ENCODE results near the gene GYG1. TPM values are rescaled to one million over a fixed set of nuclear protein-coding genes. Genes with fewer than 3 reads are reported as not detected.

Gene GYG1
- total and polyA plus RNA-seq, 2 of the 8 experiments (the other 6 are each of a cell fraction or from before 2014, with no cell fraction given), result 19.4 to 34.2 TPM

DNA sequence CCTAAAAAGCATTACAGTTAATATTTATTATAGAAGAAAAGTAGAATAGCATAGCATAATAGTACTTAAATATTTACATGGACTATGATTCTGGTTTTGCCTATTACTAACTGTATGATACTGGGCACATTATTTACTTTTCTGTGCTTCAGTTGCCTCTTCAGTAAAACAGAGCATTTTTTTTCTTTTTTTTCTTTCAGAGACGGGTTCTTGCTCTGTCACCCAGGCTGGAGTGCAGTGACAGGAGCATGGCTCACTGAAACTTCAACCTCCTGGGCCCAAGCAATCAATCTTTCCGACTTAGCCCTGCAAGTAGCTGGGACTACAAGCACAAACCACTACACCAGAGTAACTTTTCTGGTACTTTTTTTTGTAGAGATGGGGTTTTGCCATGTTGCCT lies 47.0 kb downstream of the GYG1 start:
- H2AK5ac ChIP-seq (ENCODE audit: low read depth, low read length), result no peak overlapping the region
- H3K79me2 ChIP-seq (ENCODE audit: control insufficient read depth in 1 of 2, insufficient read depth in 2 of 2, low read length in 2 of 2), result no peaks in the 10 kb centered on the region
- no peak overlapping the region for H3K23ac ChIP-seq (ENCODE audit: insufficient read length)
- no peak overlapping the region for H3K56ac ChIP-seq (replicated peaks; ENCODE audit: insufficient read length, low read depth, low read length)
- no peaks in the 10 kb centered on the region for H4K20me1 ChIP-seq (replicated peaks in 1 of 2; ENCODE audit: control insufficient read depth in 1 of 2, insufficient read depth in 2 of 2, low read length in 2 of 2)
- H3K79me1 ChIP-seq (ENCODE audit: low read depth, low read length), result no peaks in the 10 kb centered on the region
- POLR2A ChIA-PET (ENCODE audit: partially characterized antibody), result no interaction called here
- H3K4me1 ChIP-seq (replicated peaks in 1 of 4; ENCODE audit: control insufficient read depth in 3 of 4, insufficient read depth in 4 of 4, low read length in 3 of 4), result no peaks in the 10 kb centered on the region
- no peak overlapping the region for H4K8ac ChIP-seq (ENCODE audit: extremely low read depth, insufficient read depth, low read length)
- H2AFZ ChIP-seq (ENCODE audit: low read length), result no peak overlapping the region
- H3K4me3 ChIP-seq (ENCODE audit: extremely low read depth in 1 of 4, insufficient read depth in 2 of 4, low read depth in 3 of 4, low read length in 4 of 4), result no peak overlapping the region
- DNase-seq (ENCODE audit: low read depth in 1 of 2, low spot score in 2 of 2) (no peak), FAIRE-seq (no peak)
- H3K4ac ChIP-seq (replicated peaks; ENCODE audit: insufficient read length, low read depth, low read length), result no peak overlapping the region
- H2BK20ac ChIP-seq (ENCODE audit: low read length), result no peak overlapping the region
- peaks cover 2 to 69% (median 16%) of the 10 kb centered on the region in 4 experiments; a peak in 6 of 8 replicates for H3K36me3 ChIP-seq (ENCODE audit: control insufficient read depth in 2 of 4, insufficient read depth in 4 of 4, low read length in 3 of 4)
- no peak overlapping the region for H3K9ac ChIP-seq (replicated peaks in 1 of 4; ENCODE audit: extremely low read depth in 1 of 4, low read depth in 3 of 4, low read length in 3 of 4)
- no peak overlapping the region for H3K4me2 ChIP-seq (ENCODE audit: insufficient read depth in 1 of 2, low read depth in 2 of 2, low read length in 2 of 2)
- no peak overlapping the region for H4K5ac ChIP-seq (ENCODE audit: insufficient read length, low read depth, low read length)
- no peak overlapping the region for H4K91ac ChIP-seq (replicated peaks; ENCODE audit: insufficient read length, low read length)
- no peak overlapping the region for H2BK5ac ChIP-seq (ENCODE audit: low read depth, low read length)
- CTCF ChIA-PET (ENCODE audit: partially characterized antibody), result interaction anchor here (1.2 to 2.9 kb wide), 2 partner anchors 13 to 80 kb away, joined by 3 to 12 read pairs; no protein-coding TSS in a partner anchor
- H3K27ac ChIP-seq (ENCODE audit: low read depth, low read length), result no peak overlapping the region
- no peak overlapping the region for H2BK15ac ChIP-seq (ENCODE audit: low read length)
- no peaks in the 10 kb centered on the region for H3K23me2 ChIP-seq (ENCODE audit: low read depth, low read length)
- H3K27me3 ChIP-seq (replicated peaks in 1 of 4; ENCODE audit: control insufficient read depth in 3 of 4, extremely low read depth in 1 of 4, insufficient read depth in 3 of 4, low read length in 3 of 4), result no peaks in the 10 kb centered on the region
- no peak overlapping the region for H3K14ac ChIP-seq (ENCODE audit: insufficient read length)
- no peak overlapping the region for H2BK120ac ChIP-seq (replicated peaks; ENCODE audit: low read depth, low read length)
- no peak overlapping the region for H2BK12ac ChIP-seq (ENCODE audit: low read depth, low read length)
- H3K9me3 ChIP-seq (ENCODE audit: insufficient read depth in 2 of 2, low read depth in 1 of 2, low read length in 1 of 2), result no peaks in the 10 kb centered on the region
- 89% methylated on average over 2 of the region's 2 CpGs; no CpG with 5 or more reads in 1 of the 2 experiments for WGBS, 2 experiments (ENCODE audit: extremely low coverage in 1 of 2, insufficient coverage in 1 of 2, insufficient read length in 1 of 2, insufficient replicate concordance in 2 of 2, low coverage in 1 of 2, low lambda C conversion rate in 2 of 2, missing lambda C conversion rate in 1 of 2)
- H3K18ac ChIP-seq (ENCODE audit: extremely low read depth, low read length), result no peak overlapping the region
- TF ChIP-seq TEAD4 (IDR thresholded peaks at IDR 0.05; ENCODE audit: low read depth, low read length), result no peak
- TF ChIP-seq JUND (IDR thresholded peaks at IDR 0.05; ENCODE audit: low read length), result no peak
- TF ChIP-seq KDM4A (IDR thresholded peaks at IDR 0.05; ENCODE audit: low read depth, low read length, severe bottlenecking), result no peak
- TF ChIP-seq SP2 (IDR thresholded peaks at IDR 0.05; ENCODE audit: low read length), result no peak
- no peak for TF ChIP-seq TAF1 (IDR thresholded peaks at IDR 0.05; ENCODE audit: low read depth, low read length)
- no peak for TF ChIP-seq SP4 (IDR thresholded peaks at IDR 0.05; ENCODE audit: low read length)
- TF ChIP-seq CEBPB (IDR thresholded peaks at IDR 0.05; ENCODE audit: low read depth, low read length), result no peak
- TF ChIP-seq EGR1 (IDR thresholded peaks at IDR 0.05; ENCODE audit: borderline replicate concordance, low read depth, low read length), result no peak
- TF ChIP-seq NRF1 (IDR thresholded peaks at IDR 0.05; ENCODE audit: low read depth, low read length), result no peak
- TF ChIP-seq HDAC6 (IDR thresholded peaks at IDR 0.05; ENCODE audit: low read depth, low read length), result no peak
- TF ChIP-seq CBX5 (IDR thresholded peaks at IDR 0.05; ENCODE audit: low read depth, low read length), result no peak
